ENCODE results near the gene HOMER2. TPM values are rescaled to one million over a fixed set of nuclear protein-coding genes. Genes with fewer than 3 reads are reported as not detected.

Gene HOMER2
- total and polyA plus RNA-seq, 2 of the 13 experiments (the other 11 are each of a cell fraction or from before 2014, with no cell fraction given) = 12.9 to 14.1 TPM

- TF ChIP-seq ZGPAT (CRISPR knock-in tag; IDR thresholded peaks at IDR 0.05) (peak; percentile 44; the same call in 1 of the 2 replicates), HOXA3 (CRISPR knock-in tag; IDR thresholded peaks at IDR 0.05) (peak; percentile 48; the same call in 1 of the 2 replicates), FOXA3 (CRISPR knock-in tag; IDR thresholded peaks at IDR 0.05) (peak; percentile 51; the same call in 1 of the 2 replicates), KDM5B (CRISPR knock-in tag; IDR thresholded peaks at IDR 0.05; ENCODE audit: borderline replicate concordance) (peak; percentile 61; the same call in 1 of the 2 replicates), ZBTB40 (IDR thresholded peaks at IDR 0.05) (no peak), ZBTB40 (CRISPR knock-in tag; IDR thresholded peaks at IDR 0.05) (peak; percentile 82), NCOA1 (CRISPR knock-in tag; IDR thresholded peaks at IDR 0.05) (no peak), KLF6 (CRISPR knock-in tag; IDR thresholded peaks at IDR 0.05) (peak; percentile 73; the same call in 1 of the 2 replicates), ZMAT5 (CRISPR knock-in tag; IDR thresholded peaks at IDR 0.05; ENCODE audit: borderline replicate concordance, low read depth) (no peak), ZNF570 (CRISPR knock-in tag; IDR thresholded peaks at IDR 0.05; ENCODE audit: borderline replicate concordance) (0 out of 2 replicates have a peak, but pooled peaks have one; percentile 52), ZNF468 (CRISPR knock-in tag; IDR thresholded peaks at IDR 0.05) (no peak), REXO4 (CRISPR knock-in tag; IDR thresholded peaks at IDR 0.05; ENCODE audit: borderline replicate concordance) (no peak), CSRNP1 (CRISPR knock-in tag; IDR thresholded peaks at IDR 0.05) (no peak), ZNF788 (CRISPR knock-in tag; IDR thresholded peaks at IDR 0.05; ENCODE audit: borderline replicate concordance) (peak; percentile 75; the same call in 1 of the 2 replicates), ZNF781 (CRISPR knock-in tag; IDR thresholded peaks at IDR 0.05; ENCODE audit: borderline replicate concordance, not compliant biosample characterization) (peak; percentile 23), GABPA (IDR thresholded peaks at IDR 0.05; ENCODE audit: low read depth, low read length) (0 out of 2 replicates have a peak, but pooled peaks have one; percentile 7), GABPA (CRISPR knock-in tag; IDR thresholded peaks at IDR 0.05; ENCODE audit: low read depth) (no peak)
Measured at GRCh38 chr15:82809308-82810060, 143.0 kb downstream of the HOMER2 start, which contains the start of gene WHAMM (continued).
